VCaP (cell line): Measurements from ENCODE around the gene CYSLTR2.

Experiments
- H3K27ac ChIP-seq: fragments of 450-650 bp; 2 replicates; pipeline ENCODE4 v1.5.1; 2017
- TF ChIP-seq, protein P1 (sequence below): fragments of 450-650 bp; conservative IDR thresholded peaks from 2 replicates; pipeline ENCODE4 v1.5.1; 2017; ENCODE audit warnings: mild to moderate bottlenecking, moderate library complexity

The CYSLTR2 gene

GRCh38 chr13:48749699-48750473, 96.2 kb downstream of the CYSLTR2 start:
- TF ChIP-seq, protein P1, sequence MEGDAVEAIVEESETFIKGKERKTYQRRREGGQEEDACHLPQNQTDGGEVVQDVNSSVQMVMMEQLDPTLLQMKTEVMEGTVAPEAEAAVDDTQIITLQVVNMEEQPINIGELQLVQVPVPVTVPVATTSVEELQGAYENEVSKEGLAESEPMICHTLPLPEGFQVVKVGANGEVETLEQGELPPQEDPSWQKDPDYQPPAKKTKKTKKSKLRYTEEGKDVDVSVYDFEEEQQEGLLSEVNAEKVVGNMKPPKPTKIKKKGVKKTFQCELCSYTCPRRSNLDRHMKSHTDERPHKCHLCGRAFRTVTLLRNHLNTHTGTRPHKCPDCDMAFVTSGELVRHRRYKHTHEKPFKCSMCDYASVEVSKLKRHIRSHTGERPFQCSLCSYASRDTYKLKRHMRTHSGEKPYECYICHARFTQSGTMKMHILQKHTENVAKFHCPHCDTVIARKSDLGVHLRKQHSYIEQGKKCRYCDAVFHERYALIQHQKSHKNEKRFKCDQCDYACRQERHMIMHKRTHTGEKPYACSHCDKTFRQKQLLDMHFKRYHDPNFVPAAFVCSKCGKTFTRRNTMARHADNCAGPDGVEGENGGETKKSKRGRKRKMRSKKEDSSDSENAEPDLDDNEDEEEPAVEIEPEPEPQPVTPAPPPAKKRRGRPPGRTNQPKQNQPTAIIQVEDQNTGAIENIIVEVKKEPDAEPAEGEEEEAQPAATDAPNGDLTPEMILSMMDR, result 0 out of 2 replicates have a peak, but pooled peaks have one; percentile 11
- H3K27ac ChIP-seq, result no peak overlapping the region

DNA sequence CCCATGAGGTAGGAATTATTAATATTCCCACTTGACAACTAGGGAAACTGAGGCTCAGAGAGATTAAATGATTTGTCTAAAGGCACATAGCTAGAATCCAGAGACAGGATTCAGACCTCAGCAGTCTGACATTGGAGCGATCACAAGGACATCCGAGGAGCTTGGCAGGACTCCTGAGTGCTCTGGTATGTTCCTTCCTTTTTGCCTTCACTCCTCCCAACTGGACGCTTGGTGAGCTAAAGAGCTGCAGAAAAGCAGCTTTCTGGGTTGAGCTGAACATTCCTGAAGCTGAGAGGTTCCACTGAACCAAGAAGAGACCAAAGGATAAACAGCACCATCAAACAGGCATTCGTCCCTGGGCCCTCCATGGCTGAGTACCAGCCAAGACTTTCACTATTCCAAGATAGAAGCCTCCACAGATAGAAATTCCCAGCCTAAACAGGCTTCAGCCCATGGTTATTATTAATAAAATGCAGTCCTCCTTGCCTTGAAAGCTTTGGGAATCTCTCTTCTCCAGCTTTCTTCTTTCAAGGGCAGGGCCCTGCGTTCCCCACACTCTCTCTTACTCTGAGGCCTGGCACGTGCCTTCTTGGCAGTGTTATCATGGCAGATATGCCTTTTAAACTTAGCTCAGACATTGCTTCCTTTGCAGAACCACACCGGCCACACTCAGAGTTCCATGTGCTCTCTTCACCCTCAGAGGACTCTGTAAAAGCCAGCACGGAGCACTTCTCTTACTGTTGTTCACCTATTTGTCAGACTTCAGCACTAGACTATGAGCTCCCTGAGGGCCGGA, 97.1 kb downstream of the CYSLTR2 start:
- H3K27ac ChIP-seq, result no peak overlapping the region

DNA sequence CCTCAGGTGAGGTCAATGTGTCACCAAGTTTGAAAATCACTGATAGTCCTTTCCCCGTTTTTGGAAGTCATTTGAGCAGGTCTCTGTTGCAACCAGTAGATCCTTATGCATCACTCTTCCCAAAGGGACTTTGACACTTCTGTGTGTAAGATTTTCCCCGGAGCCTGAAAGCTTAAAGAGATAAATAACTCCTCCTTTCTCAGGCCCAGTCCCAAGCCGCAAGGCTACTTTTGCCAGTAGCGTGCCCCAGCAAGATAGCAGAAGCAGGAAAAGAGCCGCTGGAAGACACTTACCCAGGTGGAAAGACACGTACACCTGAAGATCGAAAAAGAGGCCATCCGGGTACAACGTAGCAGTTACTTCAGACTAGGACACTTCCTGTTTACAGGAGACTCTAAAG, 106.9 kb downstream of the CYSLTR2 start:
- no peak overlapping the region for H3K27ac ChIP-seq
- TF ChIP-seq, protein P1, result no peak

More for the DNA sequence above, 97.1 kb downstream of the CYSLTR2 start:
- TF ChIP-seq, protein P1, result no peak
